ENCODE measurements around the gene TMPO.
"Not testable (repeated sequence)": the region's sequence is repeated elsewhere in the genome, so short reads cannot be mapped to it uniquely, and the experiment has no call there.

TMPO gene, protein sequence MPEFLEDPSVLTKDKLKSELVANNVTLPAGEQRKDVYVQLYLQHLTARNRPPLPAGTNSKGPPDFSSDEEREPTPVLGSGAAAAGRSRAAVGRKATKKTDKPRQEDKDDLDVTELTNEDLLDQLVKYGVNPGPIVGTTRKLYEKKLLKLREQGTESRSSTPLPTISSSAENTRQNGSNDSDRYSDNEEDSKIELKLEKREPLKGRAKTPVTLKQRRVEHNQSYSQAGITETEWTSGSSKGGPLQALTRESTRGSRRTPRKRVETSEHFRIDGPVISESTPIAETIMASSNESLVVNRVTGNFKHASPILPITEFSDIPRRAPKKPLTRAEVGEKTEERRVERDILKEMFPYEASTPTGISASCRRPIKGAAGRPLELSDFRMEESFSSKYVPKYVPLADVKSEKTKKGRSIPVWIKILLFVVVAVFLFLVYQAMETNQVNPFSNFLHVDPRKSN

DNA sequence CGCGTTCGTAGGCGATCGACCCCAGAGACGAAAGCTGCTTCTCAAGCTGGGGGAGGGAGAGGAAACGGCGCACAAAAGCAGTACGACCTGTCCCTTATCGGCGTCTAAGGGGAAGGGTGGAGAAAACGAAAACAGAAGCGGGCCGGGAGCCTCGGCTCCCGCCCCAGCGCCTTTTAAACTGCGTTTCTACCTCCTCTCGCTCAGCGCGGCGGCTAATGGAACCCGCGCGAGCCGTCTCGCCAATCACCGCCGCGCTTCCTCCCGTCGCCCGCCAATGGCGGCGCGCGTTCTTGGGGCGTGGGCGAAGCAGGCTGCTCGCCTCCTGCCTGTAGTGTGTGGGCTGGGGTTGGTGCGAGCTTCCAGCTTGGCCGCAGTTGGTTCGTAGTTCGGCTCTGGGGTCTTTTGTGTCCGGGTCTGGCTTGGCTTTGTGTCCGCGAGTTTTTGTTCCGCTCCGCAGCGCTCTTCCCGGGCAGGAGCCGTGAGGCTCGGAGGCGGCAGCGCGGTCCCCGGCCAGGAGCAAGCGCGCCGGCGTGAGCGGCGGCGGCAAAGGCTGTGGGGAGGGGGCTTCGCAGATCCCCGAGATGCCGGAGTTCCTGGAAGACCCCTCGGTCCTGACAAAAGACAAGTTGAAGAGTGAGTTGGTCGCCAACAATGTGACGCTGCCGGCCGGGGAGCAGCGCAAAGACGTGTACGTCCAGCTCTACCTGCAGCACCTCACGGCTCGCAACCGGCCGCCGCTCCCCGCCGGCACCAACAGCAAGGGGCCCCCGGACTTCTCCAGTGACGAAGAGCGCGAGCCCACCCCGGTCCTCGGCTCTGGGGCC is at the start of gene TMPO:
TMPO (plus strand) TSS at position 304 of the 824 bp plus-strand sequence; CDS start at position 582, 278 bp downstream.
- no peak for DNase-seq (ENCODE audit: low read depth)

DNA sequence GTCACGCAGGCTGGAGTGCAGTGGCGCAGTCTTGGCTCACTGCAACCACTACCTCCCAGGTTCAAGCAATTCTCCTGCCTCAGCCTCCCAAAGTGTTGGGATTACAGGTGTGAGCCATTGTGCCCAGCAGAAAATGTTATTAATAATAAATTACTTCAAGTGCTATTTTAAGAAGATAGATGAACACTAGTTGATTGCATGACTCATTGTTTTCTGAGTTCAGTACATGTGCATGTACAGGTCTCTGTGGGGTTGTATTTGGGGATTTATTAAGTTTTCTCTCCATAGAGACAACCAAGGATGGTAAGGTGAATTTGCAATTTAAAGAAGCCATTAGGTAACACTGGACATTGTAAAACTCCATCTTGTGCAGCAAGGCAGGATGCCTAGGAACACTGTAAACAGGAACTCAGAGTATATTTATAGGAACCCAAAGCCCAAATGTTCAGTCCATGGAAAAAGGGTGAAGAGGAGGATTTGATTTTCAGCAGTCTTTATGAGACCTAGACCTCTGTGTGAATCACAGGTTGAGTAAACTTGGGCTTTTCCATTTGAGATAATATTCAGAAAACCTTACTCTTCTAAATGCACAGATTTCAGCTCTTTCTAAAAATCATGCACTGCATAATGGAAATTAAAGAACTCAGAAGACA is 49.3 kb upstream of the TMPO start:
- no peak for DNase-seq (ENCODE audit: low read depth)

DNA sequence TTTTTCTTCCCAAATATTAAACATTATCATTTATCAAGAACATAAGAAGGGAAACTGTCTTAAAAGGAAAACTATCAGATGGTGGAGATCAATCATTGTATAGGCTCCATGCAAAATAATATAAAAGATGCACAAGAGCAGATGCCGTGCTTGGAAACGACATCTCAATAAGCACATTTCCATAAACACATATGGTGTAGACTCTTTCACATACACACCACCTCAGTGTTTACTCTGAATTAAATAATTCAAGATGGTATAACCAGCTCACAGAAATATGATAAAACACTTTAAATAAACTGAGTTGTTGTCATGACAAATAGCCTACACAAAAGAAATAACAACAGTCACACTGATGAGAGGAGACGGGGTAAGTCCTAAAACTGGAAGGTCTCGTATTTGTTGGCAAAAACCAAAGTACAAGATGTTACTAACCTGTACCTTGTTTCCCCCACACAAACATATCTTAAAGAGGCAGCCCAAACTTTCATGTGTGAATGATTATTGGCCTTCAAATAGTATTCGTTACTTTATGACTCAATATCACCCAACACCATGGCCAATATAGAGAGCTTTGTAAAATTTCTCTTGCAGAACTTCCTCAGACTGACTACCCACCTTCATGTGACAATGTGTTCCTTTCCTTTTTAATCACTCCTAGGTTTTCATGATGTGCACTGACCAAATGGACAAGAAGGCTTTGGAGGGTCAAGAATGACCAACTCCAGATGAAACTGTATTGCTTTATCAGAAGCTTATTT is 48.6 kb upstream of the TMPO start:
- DNase-seq (ENCODE audit: low read depth): no peak

DNA sequence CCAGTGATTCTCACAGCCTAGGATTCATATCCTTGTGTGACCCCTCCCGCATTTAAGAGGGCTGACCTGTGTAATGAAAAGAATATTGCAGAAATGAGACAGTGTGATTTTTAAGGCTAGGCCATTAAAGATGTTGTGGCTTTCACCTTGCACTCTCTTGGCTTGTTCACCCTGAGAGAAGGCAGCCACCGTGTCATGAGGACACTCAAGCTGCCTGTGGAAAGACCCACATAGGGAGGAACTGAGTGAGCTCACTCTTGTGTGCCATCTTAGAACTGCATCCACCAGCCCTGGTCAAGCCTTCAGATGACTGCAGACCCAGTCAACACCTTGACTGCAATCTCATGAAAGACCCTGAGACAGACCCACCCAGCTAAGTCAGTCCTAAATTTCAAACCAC is 46.3 kb upstream of the TMPO start:
- no peak for DNase-seq (ENCODE audit: low read depth)

DNA sequence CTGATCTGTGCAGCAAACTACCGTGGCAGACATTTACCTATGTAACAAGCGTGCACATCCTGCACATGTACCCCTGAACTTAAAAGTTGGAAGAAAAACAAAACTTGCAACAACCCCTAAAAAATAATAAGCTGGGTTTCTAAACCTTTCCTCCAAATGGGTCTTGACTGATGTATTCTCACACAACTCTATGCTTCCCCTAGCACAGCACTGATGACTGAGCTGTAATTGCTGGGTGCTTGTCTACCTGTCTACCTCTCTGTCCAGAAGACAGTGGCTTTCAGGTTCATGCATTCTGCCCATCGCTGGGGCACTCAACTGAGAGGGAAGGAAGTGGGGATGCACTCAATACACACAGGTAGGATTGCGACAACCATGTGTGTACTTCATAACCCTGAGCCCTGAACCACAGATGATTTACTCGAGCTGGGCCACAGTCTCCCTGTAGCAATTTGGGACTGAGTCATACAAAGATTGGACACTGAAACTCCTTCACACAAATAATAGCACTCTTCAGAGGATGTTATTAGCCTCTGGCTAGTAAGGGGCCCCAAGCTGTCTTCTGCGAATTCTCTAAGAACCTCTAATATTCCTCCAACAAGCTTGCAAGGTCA is 44.8 kb upstream of the TMPO start:
- DNase-seq (ENCODE audit: low read depth): no peak

DNA sequence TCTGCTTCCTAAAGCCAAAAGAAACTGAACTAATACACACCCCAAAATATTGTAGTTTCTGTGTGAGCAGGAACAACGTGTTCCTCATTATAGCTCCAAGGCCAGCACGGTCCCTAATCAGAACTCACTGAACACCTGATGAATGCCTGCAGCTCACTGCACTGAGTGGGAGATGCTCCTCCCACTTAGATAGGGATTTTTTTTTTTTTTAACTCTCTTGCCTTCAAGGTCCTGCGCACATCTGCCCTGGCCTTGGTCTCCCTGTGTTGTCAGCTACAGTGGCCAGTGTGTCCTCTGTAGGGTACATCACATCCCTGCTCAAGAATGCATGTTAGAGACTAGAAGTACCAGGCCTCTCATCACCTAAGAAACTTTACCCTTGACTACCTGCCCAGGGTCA is 44.3 kb upstream of the TMPO start:
- no peak for DNase-seq (ENCODE audit: low read depth)

DNA sequence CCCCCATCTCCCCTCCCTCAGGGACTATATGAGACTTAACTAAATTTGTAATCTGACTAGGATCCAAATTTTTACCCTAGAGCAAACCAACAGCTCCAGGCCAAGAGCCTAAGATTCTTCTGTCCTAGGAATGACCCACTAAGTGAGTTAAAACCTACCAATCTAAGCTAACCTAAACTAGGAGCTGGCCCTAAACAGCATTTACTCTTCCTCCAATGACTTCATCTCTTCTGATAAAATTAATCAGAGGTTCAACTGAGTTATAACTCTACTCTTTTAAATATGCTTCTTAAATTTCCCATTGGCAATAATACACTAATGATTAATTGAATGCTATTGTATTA is 39.9 kb upstream of the TMPO start:
- no peak for DNase-seq (ENCODE audit: low read depth)

DNA sequence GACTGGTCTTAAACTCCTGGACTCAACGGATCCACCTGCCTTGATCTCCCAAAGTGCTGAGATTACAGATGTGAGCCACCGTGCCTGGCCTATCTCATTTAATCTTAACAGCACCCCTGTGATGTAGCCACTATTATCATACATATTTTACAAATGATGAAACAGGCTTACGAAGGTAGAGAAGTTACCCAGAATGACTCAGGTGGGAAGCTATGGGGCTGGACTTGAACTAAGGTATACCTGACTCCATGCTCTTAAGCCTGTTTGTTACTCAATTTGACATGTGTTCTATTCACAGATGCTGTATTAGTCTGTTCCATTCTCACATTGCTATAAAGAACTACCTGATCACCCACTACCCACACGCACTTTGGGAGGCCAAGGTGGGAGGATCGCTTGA is 36.8 kb upstream of the TMPO start:
- DNase-seq (ENCODE audit: low read depth): no peak

DNA sequence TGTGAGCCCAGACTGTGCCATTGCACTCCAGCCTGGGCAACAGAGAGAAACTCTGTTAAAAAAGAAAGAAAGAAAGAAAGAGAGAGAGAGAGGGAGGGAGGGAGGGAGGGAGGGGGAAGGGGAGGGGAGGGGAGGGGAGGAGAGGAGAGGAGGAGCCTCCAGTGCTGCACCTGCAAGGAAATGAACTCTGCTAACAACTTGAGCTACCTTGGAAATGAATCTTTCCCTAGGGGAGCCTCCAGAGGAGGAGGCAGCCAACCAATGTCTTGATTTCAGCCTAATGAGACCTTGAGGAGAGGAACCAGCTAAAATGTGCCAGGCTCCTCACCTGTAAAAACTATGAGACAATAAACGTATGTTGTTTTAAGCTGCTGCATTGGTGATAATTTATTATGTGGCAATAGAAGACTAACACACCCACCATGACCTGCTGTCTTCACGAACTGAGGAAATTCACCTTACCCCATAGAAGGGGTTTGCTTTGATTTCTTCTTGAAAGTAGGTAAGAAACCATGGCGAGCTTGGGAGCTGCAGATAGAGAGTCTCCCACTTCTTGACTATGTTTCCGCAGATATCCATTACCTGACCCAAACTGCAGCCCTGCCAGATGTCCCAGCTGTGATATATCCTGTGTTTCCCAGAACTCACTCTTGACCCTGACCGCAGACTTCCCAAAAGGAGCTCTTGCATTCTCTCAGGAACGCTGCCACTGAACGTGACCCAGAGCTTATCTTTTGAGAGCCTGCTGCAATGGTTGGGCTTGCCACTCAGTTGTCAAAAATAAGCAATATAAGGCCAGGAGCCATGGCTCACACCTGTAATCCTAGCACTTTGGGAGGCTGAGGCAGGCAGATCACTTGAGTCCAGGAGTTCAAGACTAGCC is 31.5 kb upstream of the TMPO start:
- no peak for DNase-seq (ENCODE audit: low read depth)

DNA sequence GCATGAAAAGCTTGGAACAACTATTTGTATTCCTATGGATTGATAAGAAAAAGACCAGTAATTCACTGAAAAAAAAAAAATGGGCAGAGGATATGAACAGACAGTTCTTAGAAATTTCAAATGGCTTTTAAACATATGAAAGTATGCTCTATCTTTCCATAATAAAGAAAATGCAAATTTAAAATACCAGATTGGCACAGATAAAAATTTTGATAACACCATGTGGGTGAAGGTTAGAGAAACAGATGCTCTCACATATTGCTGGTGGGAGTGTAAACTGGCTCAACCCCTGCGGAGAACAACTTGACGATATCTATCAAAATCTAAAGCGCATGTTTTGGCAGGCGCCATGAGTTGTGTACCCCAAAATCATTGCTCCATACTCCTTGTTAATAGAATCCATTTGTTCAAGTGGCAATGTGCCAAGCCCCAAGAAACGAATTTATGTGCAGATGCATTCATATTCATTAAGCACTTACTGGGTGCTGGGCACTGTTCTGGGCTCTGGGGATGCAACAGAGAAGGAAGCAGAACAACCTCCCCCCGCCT is 29.5 kb upstream of the TMPO start:
- DNase-seq (ENCODE audit: low read depth): no peak

DNA sequence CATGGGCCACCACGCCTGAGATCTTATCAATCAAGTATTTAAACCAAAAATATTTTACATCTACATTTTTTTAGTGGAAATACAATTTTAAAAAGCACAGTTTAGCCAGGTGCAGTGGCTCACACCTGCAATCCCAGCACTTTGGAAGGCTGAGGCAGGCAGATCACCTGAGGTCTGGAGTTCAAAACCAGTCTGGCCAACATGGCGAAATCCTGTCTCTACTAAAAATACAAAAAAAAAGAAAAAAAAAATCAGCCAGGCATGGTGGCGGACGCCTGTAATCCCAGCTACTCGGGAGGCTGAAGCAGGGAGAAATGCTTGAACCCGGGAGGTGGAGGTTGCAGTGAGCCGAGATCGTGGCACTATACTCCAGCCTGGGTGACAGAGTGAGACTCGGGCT is 27.0 kb upstream of the TMPO start:
- not testable (repeated sequence) for DNase-seq (ENCODE audit: low read depth)

DNA sequence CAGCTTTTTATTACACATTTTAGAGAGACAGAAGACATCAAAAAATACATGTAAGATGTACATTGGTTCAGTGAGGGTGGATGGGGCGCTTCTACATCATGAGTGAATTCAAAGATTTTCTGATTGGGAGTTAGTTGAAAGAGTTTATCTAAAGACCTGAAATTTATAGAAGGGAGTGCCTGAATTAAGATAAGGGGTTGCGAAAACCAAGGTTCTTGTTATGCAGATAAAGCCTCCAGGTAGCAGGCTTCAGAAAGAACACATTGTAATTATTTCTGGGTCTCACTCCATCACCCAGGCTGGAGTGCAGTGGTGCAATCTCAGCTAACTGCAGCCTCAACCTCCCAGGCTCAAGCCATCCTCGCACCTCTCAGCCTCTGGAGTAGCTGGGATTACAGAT is 26.2 kb upstream of the TMPO start:
- DNase-seq (ENCODE audit: low read depth): no peak

DNA sequence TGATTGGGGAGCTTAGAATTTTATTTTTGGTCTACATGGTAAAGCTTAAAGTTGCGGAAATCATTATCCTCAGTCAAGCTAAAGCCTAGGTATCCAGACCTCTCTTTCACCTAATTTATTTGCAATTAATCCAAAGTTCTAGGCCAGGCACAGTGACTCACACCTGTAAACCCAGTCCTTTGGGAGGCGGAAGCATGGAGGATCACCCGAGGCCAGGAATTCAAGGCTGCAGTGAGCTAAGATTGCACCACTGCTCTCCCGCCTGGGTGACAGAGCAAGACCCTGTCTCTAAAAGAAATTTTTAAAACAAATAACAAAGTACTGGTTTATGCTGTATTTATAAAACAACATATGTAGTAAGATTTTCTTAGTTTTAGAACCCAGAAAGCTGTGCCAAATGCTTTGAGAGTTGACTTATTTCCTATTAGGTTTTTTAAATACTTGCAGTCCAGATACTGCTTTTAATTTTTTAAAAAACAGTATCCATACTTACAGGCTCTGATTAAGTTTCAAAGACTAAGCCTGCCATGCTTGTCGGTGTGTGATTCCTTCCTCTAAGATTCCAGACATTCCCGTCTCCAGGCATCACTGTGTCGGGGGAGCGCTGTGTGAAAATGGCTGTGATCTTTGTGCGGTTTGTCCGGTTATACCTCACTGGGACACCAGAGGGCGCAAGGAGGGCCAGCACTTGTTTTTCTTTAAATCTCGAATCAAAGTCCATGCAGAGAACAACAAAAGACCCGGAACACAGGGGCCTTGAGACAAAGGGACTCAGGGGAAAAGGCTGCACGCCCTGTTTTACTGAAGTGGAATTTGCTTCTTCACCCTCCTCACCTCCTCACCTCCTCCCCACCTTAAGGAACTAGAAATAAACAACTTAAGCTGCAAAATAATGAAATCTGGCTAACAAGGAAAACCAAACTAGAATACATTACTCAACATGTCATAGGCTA is 24.6 kb upstream of the TMPO start:
- no peak for DNase-seq (ENCODE audit: low read depth)

DNA sequence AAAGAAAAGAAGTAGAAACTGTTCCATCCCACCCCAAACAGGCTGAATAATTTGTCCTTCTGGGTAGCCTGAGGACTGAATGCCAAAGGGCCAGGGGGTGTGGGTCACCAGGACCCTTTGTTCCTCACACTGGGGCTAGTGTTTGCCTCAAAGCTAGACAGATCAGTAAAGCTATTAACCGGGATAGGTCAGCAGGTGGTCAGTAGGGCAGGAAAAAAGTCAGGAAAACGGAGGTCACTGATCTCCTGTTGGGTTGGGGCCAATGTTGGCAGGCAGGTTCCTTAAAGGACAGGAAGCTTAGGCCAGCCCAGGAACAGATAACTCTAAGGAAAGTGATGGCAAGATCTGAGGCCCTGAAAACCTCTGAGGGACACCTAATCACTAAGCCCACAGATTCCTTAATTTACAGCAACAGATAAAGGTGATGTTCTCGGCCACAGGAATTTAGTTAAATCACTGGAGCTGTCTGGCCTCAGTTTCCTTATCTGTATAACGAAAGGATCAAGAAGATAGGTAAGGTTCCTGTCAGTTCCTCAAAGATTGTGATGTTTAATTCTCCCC is 22.7 kb upstream of the TMPO start:
- DNase-seq (ENCODE audit: low read depth): no peak

DNA sequence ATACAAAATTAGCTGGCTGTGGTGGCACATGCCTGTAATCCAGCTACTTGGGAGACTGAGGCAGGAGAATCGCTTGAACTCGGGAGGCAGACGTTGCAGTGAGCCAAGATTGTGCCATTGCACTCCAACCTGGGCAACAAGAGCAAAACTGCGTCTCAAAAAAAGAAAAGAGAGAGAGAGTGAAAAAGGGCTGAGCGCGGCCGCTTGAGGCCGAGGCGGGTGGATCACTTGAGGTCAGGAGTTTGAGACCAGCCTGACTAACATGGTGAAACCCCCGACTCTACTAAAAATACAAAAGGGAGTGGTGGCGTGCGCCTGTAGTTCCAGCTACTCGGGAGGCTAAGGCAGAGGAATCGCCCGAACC is 14.1 kb upstream of the TMPO start:
- DNase-seq (ENCODE audit: low read depth): not testable (repeated sequence)

DNA sequence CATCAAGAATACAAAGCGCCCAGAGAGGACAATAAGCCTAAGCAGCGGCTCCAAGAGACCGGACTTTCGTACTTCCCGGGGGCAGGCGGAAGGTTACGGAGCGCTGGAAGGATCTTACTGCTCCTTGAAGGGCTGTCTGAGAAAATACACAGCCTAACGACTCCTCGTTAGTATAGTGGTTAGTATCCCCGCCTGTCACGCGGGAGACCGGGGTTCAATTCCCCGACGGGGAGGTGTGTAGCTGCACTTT is 12.1 kb upstream of the TMPO start:
- DNase-seq (ENCODE audit: low read depth): peak; percentile 83

DNA sequence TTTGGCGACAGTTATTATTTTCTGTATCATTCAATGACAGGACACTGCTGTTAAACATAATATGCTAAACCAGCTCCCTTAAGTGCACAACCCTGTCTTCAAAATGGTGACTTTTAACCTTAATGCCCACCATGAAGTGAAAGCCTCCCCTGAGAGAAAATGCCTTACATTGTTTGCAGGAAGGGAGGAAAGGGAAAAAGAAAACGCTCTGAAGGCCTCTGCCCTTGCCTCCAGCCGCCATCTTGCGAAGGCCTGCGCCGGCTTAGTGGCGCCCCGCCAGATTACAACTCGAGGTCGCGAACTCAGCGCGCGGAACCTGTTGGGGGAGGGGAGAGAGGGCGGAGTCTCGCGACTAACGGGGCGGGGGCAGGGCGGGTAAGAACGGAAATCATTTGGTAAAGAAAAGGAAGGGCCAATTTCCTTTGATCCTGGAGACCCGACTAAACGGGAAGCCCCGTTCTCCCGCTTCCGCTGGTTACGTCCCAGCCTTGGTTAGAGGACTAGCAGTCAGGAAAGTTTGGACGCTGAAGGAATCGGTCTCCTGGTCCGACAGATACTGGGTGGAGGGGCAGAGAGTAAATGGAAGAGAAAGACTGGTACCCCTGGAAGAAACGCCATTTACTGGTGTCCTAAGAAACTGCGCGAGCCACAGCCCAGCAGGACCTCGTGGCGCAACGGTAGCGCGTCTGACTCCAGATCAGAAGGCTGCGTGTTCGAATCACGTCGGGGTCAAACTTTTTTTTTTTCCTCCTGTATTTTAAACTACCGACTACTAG is 11.6 kb upstream of the TMPO start:
- DNase-seq (ENCODE audit: low read depth): peak; percentile 86

DNA sequence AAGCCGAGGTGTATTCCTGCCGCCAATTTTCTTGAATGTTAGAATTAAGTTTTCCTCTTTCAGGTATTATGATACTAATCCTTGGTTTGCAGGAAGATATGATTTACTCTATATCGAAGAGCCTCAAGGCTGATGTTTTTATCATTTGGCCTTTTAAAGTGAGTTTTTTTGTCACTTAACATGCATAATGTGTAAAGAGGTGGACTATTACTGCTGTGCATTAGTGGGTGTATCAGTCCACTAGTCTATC is 11.1 kb upstream of the TMPO start:
- no peak for DNase-seq (ENCODE audit: low read depth)

DNA sequence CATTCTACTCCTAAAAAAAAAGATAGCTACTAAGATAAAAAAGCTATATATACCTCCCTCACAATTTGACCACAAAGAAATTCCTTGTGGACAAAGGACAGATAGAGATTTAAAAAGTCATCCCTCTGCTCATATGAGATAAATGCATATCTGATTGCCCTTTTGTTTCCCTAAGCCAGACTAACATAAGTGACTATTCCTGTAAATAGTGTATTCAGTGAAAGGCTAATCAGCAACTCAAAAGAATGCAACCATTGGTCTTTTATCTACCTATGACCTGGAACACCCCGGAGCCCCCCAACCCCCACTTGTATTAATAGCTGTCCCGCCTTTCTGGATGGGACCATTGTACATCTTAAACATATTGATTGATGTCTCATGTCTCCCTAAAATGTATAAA is 6.3 kb upstream of the TMPO start:
- DNase-seq (ENCODE audit: low read depth): no peak

All from CMK (cell line).